SIG-M5 treated with dmso at 0.1 percent for 504 hours (cell line): ENCODE data around the gene GOLGA8Q.
"Not testable (repeated sequence)": the region's sequence is repeated elsewhere in the genome, so short reads cannot be mapped to it uniquely, and the experiment has no call there.

Source experiments
- DNase-seq: peaks from one replicate; lab custom pipeline; 2025; ENCODE audit not compliant: unreplicated experiment; lab: John Stamatoyannopoulos, UW

GOLGA8Q gene

GRCh38 chr15:30551750-30552149 lies at the start of gene GOLGA8Q:
Gene GOLGA8Q (plus strand): TSS chr15:30552050. CDS start chr15:30552078, 28 bp downstream.
- DNase-seq, result not testable (repeated sequence)

DNA sequence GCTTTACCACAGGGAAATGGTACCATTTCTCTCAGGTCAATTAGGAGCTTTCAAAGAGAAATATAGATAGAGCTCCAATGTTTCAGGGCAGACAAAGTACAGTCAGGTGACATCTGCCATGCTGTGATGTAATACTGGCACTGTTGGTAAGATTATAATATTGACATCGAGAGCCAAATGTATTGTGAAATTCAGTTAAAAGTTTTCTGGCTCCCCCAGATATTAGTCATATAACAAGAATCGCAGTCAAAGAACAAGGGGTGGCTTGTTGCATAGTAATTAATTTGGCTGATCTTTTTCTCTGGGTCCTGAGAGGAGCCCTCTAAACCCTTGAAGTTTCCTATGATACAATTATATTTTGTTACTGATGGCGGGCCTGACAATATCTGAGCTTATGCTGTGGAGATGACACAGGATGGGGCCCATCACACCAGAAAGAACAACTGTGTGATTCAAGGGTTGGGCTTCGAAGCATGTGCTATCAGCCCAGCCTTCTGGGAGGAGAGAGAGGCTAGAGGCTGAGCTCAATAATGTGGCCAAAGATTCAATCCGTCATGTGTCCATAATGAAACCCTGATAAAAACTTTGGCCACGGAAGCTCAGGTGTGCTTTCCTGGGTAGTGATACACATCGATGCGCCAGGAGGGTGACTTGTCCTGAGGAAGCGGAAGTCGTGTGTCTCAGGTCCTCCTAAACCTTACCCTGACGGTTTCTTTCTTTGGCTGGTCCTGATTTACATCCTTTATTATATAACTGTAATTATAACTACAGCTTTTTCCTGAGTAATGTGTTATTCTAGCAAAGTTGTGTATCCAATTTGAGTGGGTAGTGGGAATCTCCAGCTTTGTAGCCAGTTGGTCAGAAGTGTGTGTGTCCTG lies 48.7 kb upstream of the GOLGA8Q start:
- DNase-seq, result not testable (repeated sequence)

GRCh38 chr15:30504162-30504843 lies 47.5 kb upstream of the GOLGA8Q start:
- not testable (repeated sequence) for DNase-seq

DNA sequence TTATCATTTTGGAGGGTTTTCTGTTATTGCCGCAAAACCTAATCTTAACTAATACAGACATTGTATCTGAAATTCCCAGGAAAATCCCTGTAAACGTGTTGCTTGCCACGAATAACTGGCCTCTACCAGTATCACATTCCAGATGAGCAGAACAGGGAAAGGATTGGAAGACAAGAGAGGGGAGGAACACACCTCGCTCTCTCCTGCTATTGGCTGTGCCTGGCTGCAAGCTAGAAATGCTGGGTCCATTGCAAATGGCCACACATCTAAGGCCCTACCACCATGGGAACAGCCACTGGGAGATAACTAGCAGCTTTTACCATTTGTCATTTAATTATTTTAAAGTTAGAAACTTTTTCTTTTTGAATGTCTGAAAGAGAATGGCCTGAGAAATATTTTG lies 37.3 kb upstream of the GOLGA8Q start:
- DNase-seq, result not testable (repeated sequence)

- DNase-seq, result not testable (repeated sequence)
These were observed 28.2 kb upstream of the GOLGA8Q start for GRCh38 chr15:30523453-30524243.

GRCh38 chr15:30525912-30526311 lies 25.9 kb upstream of the GOLGA8Q start:
- DNase-seq, result not testable (repeated sequence)

DNA sequence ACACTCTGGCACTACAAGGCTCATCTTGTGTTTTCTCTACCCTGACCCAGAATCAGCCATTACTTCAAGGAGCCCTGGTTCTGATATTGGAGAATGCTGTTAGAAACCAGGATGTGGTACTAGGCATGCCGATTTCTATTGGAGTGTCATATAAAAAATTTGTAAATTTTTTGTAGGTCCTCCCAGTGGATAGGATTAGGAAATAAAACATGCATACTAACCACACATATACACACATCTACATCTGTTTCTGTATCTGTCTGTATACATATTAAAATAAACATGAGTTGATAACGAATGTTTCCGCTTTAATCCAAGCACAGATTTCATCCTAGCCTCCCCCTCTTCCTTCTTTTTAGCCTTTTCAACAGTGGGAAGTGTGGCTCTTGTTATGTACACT lies 22.8 kb upstream of the GOLGA8Q start:
- not testable (repeated sequence) for DNase-seq

- DNase-seq, result not testable (repeated sequence)
These were observed 15.1 kb downstream of the GOLGA8Q start for GRCh38 chr15:30566949-30567348.

- not testable (repeated sequence) for DNase-seq
These were observed 21.2 kb downstream of the GOLGA8Q start for GRCh38 chr15:30573012-30573491.

- DNase-seq, result not testable (repeated sequence)
These were observed 27.6 kb downstream of the GOLGA8Q start for GRCh38 chr15:30579394-30579970.

DNA sequence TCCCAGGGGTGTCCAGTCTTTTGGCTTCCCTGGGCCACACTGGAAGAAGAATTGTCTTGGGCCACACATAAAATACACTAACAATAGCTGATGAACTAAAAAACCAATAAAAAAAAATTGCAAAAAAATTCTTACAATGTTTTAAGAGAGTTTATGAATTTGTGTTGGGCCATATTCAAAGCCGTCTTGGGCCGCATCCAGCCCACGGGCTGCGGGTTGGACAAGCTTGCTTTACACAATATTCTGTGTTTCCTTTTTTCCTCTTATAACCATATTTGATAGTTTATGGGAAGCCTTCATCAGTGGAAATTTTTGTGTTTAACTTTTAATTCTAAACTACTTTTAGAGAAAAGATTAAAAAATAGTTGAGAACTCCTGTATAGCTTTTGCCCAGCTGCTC lies 28.9 kb downstream of the GOLGA8Q start:
- not testable (repeated sequence) for DNase-seq

DNA sequence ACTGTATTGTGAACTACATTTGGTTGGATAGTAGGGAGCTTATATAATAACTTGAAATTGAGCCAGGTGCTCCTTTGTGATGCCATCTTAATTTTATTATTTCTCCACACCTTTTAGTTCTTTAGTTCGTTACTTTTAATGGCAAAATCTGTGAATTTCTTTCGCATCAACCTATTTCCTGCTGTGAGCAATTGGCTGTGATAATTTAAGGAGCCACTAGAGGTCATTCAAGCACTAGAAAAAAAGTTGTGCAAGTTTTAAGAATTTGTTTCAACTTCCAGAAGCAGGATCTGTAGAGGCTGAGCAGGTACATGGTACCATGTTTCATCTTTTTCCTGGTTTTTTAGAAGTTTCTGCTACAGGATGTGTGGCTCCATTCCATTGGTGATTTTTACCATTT lies 47.1 kb downstream of the GOLGA8Q start:
- DNase-seq, result not testable (repeated sequence)

GRCh38 chr15:30603796-30604195 lies 51.9 kb downstream of the GOLGA8Q start, which contains the start of gene GOLGA8H:
Gene GOLGA8H (plus strand): TSS chr15:30604028. CDS start chr15:30604126, 98 bp downstream.
- not testable (repeated sequence) for DNase-seq
